ENCODE measurements around the gene RNPEPL1.

RNPEPL1 gene

GRCh38 chr2:240597054-240597418 lies 28.8 kb downstream of the RNPEPL1 start:
- no peak overlapping the region for H3K4me2 ChIP-seq
- H3K27ac ChIP-seq = no peak overlapping the region
- H3K9ac ChIP-seq = no peak overlapping the region
- H3K79me2 ChIP-seq (ENCODE audit: insufficient read depth, low read depth) = no peaks in the 10 kb centered on the region
- H3K36me3 ChIP-seq (ENCODE audit: insufficient read depth) = no peaks in the 10 kb centered on the region
- no peaks in the 10 kb centered on the region for H3K27me3 ChIP-seq (ENCODE audit: insufficient read depth, low read depth)
- no peaks in the 10 kb centered on the region for H4K20me1 ChIP-seq (ENCODE audit: insufficient read depth)
- H3K4me3 ChIP-seq (IDR thresholded peaks at IDR 0.05; ENCODE audit: insufficient read depth, low read depth, low read length) = no peak overlapping the region
- TF ChIP-seq, protein P1, sequence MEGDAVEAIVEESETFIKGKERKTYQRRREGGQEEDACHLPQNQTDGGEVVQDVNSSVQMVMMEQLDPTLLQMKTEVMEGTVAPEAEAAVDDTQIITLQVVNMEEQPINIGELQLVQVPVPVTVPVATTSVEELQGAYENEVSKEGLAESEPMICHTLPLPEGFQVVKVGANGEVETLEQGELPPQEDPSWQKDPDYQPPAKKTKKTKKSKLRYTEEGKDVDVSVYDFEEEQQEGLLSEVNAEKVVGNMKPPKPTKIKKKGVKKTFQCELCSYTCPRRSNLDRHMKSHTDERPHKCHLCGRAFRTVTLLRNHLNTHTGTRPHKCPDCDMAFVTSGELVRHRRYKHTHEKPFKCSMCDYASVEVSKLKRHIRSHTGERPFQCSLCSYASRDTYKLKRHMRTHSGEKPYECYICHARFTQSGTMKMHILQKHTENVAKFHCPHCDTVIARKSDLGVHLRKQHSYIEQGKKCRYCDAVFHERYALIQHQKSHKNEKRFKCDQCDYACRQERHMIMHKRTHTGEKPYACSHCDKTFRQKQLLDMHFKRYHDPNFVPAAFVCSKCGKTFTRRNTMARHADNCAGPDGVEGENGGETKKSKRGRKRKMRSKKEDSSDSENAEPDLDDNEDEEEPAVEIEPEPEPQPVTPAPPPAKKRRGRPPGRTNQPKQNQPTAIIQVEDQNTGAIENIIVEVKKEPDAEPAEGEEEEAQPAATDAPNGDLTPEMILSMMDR (conservative IDR thresholded peaks at IDR 0.05; ENCODE audit: low read depth, low read length) = no peak
- no peak overlapping the region for H2AFZ ChIP-seq (ENCODE audit: low read depth)
- H3K4me1 ChIP-seq (ENCODE audit: low read depth, poor library complexity, severe bottlenecking) = no peaks in the 10 kb centered on the region

GRCh38 chr2:240597419-240598181 lies 29.3 kb downstream of the RNPEPL1 start:
- Histone ChIP-seq H4K20me1 (ENCODE audit: insufficient read depth) (no peaks in the 10 kb centered on the region), H3K4me3 (IDR thresholded peaks at IDR 0.05; ENCODE audit: insufficient read depth, low read depth, low read length) (no peak overlapping the region), H3K4me2 (no peak overlapping the region), H3K27ac (no peak overlapping the region), H3K4me1 (ENCODE audit: low read depth, poor library complexity, severe bottlenecking) (no peaks in the 10 kb centered on the region), H3K36me3 (ENCODE audit: insufficient read depth) (no peaks in the 10 kb centered on the region), H3K9ac (no peak overlapping the region), H3K27me3 (ENCODE audit: insufficient read depth, low read depth) (no peaks in the 10 kb centered on the region), H2AFZ (ENCODE audit: low read depth) (no peak overlapping the region), H3K79me2 (ENCODE audit: insufficient read depth, low read depth) (no peaks in the 10 kb centered on the region)
- TF ChIP-seq, protein P1 (conservative IDR thresholded peaks at IDR 0.05; ENCODE audit: low read depth, low read length) = no peak

GRCh38 chr2:240598311-240598911 lies 30.1 kb downstream of the RNPEPL1 start:
- Histone ChIP-seq H3K4me3 (IDR thresholded peaks at IDR 0.05; ENCODE audit: insufficient read depth, low read depth, low read length) (no peak overlapping the region), H3K79me2 (ENCODE audit: insufficient read depth, low read depth) (no peaks in the 10 kb centered on the region), H3K27ac (no peak overlapping the region), H3K27me3 (ENCODE audit: insufficient read depth, low read depth) (no peaks in the 10 kb centered on the region), H4K20me1 (ENCODE audit: insufficient read depth) (no peaks in the 10 kb centered on the region), H2AFZ (ENCODE audit: low read depth) (no peak overlapping the region), H3K4me1 (ENCODE audit: low read depth, poor library complexity, severe bottlenecking) (no peaks in the 10 kb centered on the region), H3K9ac (no peak overlapping the region), H3K4me2 (no peak overlapping the region), H3K36me3 (ENCODE audit: insufficient read depth) (no peaks in the 10 kb centered on the region)
- TF ChIP-seq, protein P1 (conservative IDR thresholded peaks at IDR 0.05; ENCODE audit: low read depth, low read length) = no peak

DNA sequence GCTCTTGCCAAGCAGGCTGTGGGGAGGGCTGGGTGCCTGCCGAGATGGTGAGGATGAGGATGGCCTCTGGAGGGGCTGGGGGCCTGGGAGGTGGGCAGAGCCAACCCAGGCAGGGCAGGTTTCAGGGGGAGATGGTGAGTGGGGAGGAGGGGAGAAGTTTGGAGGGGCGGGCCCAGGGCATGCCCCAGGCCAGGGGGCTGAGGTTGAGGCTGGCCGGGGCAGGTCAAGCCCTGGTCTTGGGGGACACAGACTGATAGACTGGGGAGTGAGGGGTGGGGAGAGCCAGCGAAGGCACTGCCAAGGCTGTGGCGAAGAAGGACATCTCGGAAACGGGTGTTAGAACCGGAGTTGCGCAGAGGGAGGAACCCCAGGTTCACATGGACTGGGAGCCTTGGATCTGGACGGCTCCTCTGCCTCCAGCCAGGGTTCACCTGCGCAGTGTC lies 30.9 kb downstream of the RNPEPL1 start:
- Histone ChIP-seq H3K27ac (no peak overlapping the region), H3K9ac (no peak overlapping the region)

More for the DNA sequence above, 30.9 kb downstream of the RNPEPL1 start:
- Histone ChIP-seq H3K27me3 (ENCODE audit: insufficient read depth, low read depth) (no peaks in the 10 kb centered on the region), H3K36me3 (ENCODE audit: insufficient read depth) (no peaks in the 10 kb centered on the region), H3K4me1 (ENCODE audit: low read depth, poor library complexity, severe bottlenecking) (no peaks in the 10 kb centered on the region), H3K4me3 (IDR thresholded peaks at IDR 0.05; ENCODE audit: insufficient read depth, low read depth, low read length) (no peak overlapping the region), H3K79me2 (ENCODE audit: insufficient read depth, low read depth) (no peaks in the 10 kb centered on the region), H2AFZ (ENCODE audit: low read depth) (no peak overlapping the region), H3K4me2 (no peak overlapping the region), H4K20me1 (ENCODE audit: insufficient read depth) (no peaks in the 10 kb centered on the region)
- TF ChIP-seq, protein P1 (conservative IDR thresholded peaks at IDR 0.05; ENCODE audit: low read depth, low read length) = no peak
